ENCODE data around the gene FBXL20. TPM values are rescaled to one million over a fixed set of nuclear protein-coding genes. Genes with fewer than 3 reads are reported as not detected.

The FBXL20 gene
- total and polyA plus RNA-seq, 9 of the 15 experiments (the other 6 are each of a cell fraction or from before 2014, with no cell fraction given): 1.8 to 15.1 (median 5.6) TPM

DNA sequence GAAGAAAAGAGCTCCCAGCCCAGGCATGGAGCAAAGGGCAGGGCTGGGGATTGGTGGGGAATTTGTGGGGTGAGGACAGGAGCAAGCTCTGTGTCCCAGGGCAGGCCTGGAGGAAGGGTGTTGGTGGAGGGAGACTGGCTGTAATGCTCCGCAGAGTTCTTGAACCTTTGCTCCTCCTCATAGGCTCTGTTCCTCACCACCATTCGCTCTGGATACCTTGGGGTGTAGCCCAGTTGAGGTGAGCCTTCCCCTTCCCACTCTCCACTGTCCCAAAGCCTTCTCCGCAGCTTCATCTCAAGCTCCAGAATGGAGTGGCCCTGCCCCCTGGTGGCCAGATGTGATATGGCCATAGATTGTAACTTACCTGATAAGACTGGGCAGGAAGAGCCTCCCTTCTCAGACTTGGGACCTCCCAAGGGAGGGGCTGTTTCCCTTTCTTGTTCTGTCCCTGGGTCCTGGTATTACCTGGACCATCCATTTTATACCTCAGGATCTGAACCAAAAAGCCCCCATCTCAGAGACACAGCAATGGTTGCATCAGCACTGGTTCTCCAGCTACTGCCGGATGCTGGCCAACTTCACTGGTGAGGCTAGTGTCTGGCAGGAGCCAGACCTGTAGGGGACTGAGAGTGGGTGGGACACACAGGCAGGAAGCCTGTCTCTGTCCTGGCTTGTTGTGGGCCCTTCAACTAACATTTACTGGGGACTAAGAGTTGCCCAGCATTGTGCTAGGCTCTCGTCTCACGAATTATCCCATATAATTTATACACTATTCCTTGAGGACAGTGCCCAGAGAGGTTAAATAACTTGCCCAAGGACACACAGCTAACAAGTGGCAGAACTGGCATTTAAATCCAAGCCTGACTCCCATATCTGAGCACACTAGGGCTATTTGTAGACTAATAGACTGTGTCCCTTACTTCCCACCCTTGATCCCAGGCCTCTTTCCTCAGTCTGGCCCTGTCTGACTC is 156.5 kb downstream of the FBXL20 start (continued):
- TF ChIP-seq, protein P1, sequence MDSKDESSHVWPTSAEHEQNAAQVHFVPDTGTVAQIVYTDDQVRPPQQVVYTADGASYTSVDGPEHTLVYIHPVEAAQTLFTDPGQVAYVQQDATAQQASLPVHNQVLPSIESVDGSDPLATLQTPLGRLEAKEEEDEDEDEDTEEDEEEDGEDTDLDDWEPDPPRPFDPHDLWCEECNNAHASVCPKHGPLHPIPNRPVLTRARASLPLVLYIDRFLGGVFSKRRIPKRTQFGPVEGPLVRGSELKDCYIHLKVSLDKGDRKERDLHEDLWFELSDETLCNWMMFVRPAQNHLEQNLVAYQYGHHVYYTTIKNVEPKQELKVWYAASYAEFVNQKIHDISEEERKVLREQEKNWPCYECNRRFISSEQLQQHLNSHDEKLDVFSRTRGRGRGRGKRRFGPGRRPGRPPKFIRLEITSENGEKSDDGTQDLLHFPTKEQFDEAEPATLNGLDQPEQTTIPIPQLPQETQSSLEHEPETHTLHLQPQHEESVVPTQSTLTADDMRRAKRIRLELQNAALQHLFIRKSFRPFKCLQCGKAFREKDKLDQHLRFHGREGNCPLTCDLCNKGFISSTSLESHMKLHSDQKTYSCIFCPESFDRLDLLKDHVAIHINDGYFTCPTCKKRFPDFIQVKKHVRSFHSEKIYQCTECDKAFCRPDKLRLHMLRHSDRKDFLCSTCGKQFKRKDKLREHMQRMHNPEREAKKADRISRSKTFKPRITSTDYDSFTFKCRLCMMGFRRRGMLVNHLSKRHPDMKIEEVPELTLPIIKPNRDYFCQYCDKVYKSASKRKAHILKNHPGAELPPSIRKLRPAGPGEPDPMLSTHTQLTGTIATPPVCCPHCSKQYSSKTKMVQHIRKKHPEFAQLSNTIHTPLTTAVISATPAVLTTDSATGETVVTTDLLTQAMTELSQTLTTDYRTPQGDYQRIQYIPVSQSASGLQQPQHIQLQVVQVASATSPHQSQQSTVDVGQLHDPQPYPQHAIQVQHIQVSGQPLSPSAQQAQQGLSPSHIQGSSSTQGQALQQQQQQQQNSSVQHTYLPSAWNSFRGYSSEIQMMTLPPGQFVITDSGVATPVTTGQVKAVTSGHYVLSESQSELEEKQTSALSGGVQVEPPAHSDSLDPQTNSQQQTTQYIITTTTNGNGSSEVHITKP (IDR thresholded peaks at IDR 0.05; ENCODE audit: partially characterized antibody): peak; percentile 72
- TF ChIP-seq ZNF263 (CRISPR knock-in tag; IDR thresholded peaks at IDR 0.05; ENCODE audit: borderline replicate concordance) (peak; percentile 15; the same call in 1 of the 2 replicates), SMARCC2 (IDR thresholded peaks at IDR 0.05; ENCODE audit: low read depth) (no peak)
